WTC11 (cell line): ENCODE results near the gene FAM228B. TPM values are rescaled to one million over a fixed set of nuclear protein-coding genes. Genes with fewer than 3 reads are reported as not detected.

Experiments
- ATAC-seq: fragments of 200-7000 bp; cut with Tn5 transposase; 2 replicates; pipeline ENCODE4 v1.10.0; 2021; ENCODE audit warnings: mild to moderate bottlenecking, moderate library complexity
- CTCF ChIA-PET: fragments of 300-600 bp; sonication (Branson Sonifier 250); formaldehyde crosslinking; loops from one replicate; lab custom pipeline; 2021; ENCODE audit warnings: antibody characterized with exemption; lab: Charles Lee
- POLR2A ChIA-PET: fragments of 350-600 bp; sonication (Branson Sonifier 250); formaldehyde crosslinking; loops from one replicate; lab custom pipeline; 2021; ENCODE audit warnings: antibody characterized with exemption; lab: Charles Lee
- DNase-seq: peaks from one replicate; pipeline ENCODE4 v3.0.0; 2021; ENCODE audit warnings: low spot score
- H3K27ac Mint-ChIP-seq: 2 replicates; pipeline ENCODE4 v1.8.0; 2021; ENCODE audit warnings: mixed read lengths
- H3K27me3 Mint-ChIP-seq: 2 replicates; pipeline ENCODE4 v1.8.0; 2021; ENCODE audit warnings: low read depth, mild to moderate bottlenecking, moderate library complexity, mixed read lengths
- H3K36me3 Mint-ChIP-seq: 2 replicates; pipeline ENCODE4 v1.8.0; 2021; ENCODE audit warnings: mixed read lengths
- H3K4me1 Mint-ChIP-seq: 2 replicates; pipeline ENCODE4 v1.8.0; 2022; ENCODE audit warnings: mixed read lengths
- H3K4me3 Mint-ChIP-seq: 2 replicates; pipeline ENCODE4 v1.8.0; 2021; ENCODE audit warnings: mild to moderate bottlenecking, moderate library complexity, mixed read lengths
- H3K9me3 Mint-ChIP-seq: 2 replicates; pipeline ENCODE4 v1.8.0; 2021; ENCODE audit warnings: mixed read lengths
- CBFB ChIP-seq: sonication (generic); formaldehyde crosslinking; IDR thresholded peaks from 2 replicates; pipeline ENCODE4 v1.8.1; 2022; ENCODE audit warnings: mild to moderate bottlenecking, low read depth, missing genetic modification reagents
- ERG ChIP-seq: fragments of 250-450 bp; sonication (Bioruptor Pico); IDR thresholded peaks from 2 replicates; pipeline ENCODE4 v1.8.0; 2021; ENCODE audit warnings: mild to moderate bottlenecking
- ESRRA ChIP-seq: sonication (generic); formaldehyde crosslinking; IDR thresholded peaks from 2 replicates; pipeline ENCODE4 v1.8.1; 2022; ENCODE audit warnings: mild to moderate bottlenecking, missing genetic modification reagents, borderline replicate concordance
- ETV6 ChIP-seq: sonication (generic); formaldehyde crosslinking; IDR thresholded peaks from 2 replicates; pipeline ENCODE4 v1.8.1; 2022; ENCODE audit warnings: mild to moderate bottlenecking, missing genetic modification reagents
- FOXP4 ChIP-seq: sonication (generic); formaldehyde crosslinking; IDR thresholded peaks from 2 replicates; pipeline ENCODE4 v1.8.0; 2022; ENCODE audit warnings: mild to moderate bottlenecking, missing genetic modification reagents
- GABPB1 ChIP-seq: sonication (generic); formaldehyde crosslinking; IDR thresholded peaks from 2 replicates; pipeline ENCODE4 v1.8.1; 2023; ENCODE audit warnings: mild to moderate bottlenecking, missing genetic modification reagents
- HMGA2 ChIP-seq: fragments of 250-450 bp; sonication (Bioruptor Pico); IDR thresholded peaks from 2 replicates; pipeline ENCODE4 v1.4.0; 2021; ENCODE audit warnings: mild to moderate bottlenecking, moderate library complexity
- JAZF1 ChIP-seq: fragments of 250-450 bp; sonication (Bioruptor Pico); IDR thresholded peaks from 2 replicates; pipeline ENCODE4 v1.9.0; 2021; ENCODE audit warnings: moderate library complexity, mild to moderate bottlenecking, inconsistent platforms
- JUN ChIP-seq: sonication (generic); formaldehyde crosslinking; IDR thresholded peaks from 2 replicates; pipeline ENCODE4 v1.8.0; 2023; ENCODE audit warnings: mild to moderate bottlenecking, missing genetic modification reagents
- KAT7 ChIP-seq: sonication (generic); formaldehyde crosslinking; IDR thresholded peaks from 2 replicates; pipeline ENCODE4 v1.8.1; 2023; ENCODE audit warnings: missing genetic modification reagents, mild to moderate bottlenecking, borderline replicate concordance
- NFE2L1 ChIP-seq: sonication (generic); formaldehyde crosslinking; IDR thresholded peaks from 2 replicates; pipeline ENCODE4 v1.8.1; 2023; ENCODE audit warnings: missing genetic modification reagents
- NR1H2 ChIP-seq: sonication (generic); formaldehyde crosslinking; IDR thresholded peaks from 2 replicates; pipeline ENCODE4 v1.9.0; 2021; ENCODE audit warnings: mild to moderate bottlenecking, moderate library complexity, missing genetic modification reagents
- NR2C2 ChIP-seq: sonication (generic); formaldehyde crosslinking; IDR thresholded peaks from 2 replicates; pipeline ENCODE4 v1.8.0; 2022; ENCODE audit warnings: mild to moderate bottlenecking, missing genetic modification reagents
- RELA ChIP-seq: sonication (generic); formaldehyde crosslinking; IDR thresholded peaks from 2 replicates; pipeline ENCODE4 v1.8.1; 2022; ENCODE audit warnings: missing genetic modification reagents, mild to moderate bottlenecking, borderline replicate concordance
- RORB ChIP-seq: fragments of 250-450 bp; sonication (Bioruptor Pico); IDR thresholded peaks from 2 replicates; pipeline ENCODE4 v1.9.0; 2021; ENCODE audit warnings: mild to moderate bottlenecking
- ZNF396 ChIP-seq: fragments of 250-450 bp; sonication (Bioruptor Pico); IDR thresholded peaks from 2 replicates; pipeline ENCODE4 v1.8.0; 2021; ENCODE audit warnings: mild to moderate bottlenecking, moderate library complexity, borderline replicate concordance
- total RNA-seq: library from RNA; stranded (reverse); gene quantifications from 3 replicates; pipeline ENCODE4 v1.2.3, GENCODE V29; 2021
- TF ChIP-seq, protein P1 (sequence below): sonication (generic); formaldehyde crosslinking; IDR thresholded peaks from 2 replicates; pipeline ENCODE4 v1.8.0; 2023; ENCODE audit warnings: missing genetic modification reagents, mild to moderate bottlenecking, borderline replicate concordance
- TF ChIP-seq, protein P2 (sequence below): sonication (generic); formaldehyde crosslinking; IDR thresholded peaks from 2 replicates; pipeline ENCODE4 v1.8.1; 2022; ENCODE audit warnings: mild to moderate bottlenecking, moderate library complexity, missing genetic modification reagents
- TF ChIP-seq, protein P3 (sequence below): sonication (generic); formaldehyde crosslinking; IDR thresholded peaks from 2 replicates; pipeline ENCODE4 v1.8.0; 2022; ENCODE audit warnings: mild to moderate bottlenecking, missing genetic modification reagents
- TF ChIP-seq, protein P4 (sequence below): fragments of 200-600 bp; IDR thresholded peaks from 2 replicates; pipeline ENCODE4 v1.8.0; 2022; ENCODE audit warnings: antibody characterized with exemption
- TF ChIP-seq, protein P5 (sequence below): sonication (generic); formaldehyde crosslinking; IDR thresholded peaks from 2 replicates; pipeline ENCODE4 v1.8.1; 2023; ENCODE audit warnings: mild to moderate bottlenecking, missing genetic modification reagents, borderline replicate concordance

FAM228B gene
- total RNA-seq, 1 experiment from 2014 or later = 2.7 TPM

- TF ChIP-seq, protein P1, sequence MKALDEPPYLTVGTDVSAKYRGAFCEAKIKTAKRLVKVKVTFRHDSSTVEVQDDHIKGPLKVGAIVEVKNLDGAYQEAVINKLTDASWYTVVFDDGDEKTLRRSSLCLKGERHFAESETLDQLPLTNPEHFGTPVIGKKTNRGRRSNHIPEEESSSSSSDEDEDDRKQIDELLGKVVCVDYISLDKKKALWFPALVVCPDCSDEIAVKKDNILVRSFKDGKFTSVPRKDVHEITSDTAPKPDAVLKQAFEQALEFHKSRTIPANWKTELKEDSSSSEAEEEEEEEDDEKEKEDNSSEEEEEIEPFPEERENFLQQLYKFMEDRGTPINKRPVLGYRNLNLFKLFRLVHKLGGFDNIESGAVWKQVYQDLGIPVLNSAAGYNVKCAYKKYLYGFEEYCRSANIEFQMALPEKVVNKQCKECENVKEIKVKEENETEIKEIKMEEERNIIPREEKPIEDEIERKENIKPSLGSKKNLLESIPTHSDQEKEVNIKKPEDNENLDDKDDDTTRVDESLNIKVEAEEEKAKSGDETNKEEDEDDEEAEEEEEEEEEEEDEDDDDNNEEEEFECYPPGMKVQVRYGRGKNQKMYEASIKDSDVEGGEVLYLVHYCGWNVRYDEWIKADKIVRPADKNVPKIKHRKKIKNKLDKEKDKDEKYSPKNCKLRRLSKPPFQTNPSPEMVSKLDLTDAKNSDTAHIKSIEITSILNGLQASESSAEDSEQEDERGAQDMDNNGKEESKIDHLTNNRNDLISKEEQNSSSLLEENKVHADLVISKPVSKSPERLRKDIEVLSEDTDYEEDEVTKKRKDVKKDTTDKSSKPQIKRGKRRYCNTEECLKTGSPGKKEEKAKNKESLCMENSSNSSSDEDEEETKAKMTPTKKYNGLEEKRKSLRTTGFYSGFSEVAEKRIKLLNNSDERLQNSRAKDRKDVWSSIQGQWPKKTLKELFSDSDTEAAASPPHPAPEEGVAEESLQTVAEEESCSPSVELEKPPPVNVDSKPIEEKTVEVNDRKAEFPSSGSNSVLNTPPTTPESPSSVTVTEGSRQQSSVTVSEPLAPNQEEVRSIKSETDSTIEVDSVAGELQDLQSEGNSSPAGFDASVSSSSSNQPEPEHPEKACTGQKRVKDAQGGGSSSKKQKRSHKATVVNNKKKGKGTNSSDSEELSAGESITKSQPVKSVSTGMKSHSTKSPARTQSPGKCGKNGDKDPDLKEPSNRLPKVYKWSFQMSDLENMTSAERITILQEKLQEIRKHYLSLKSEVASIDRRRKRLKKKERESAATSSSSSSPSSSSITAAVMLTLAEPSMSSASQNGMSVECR (CRISPR knock-in tag) = no peak
- TF ChIP-seq ESRRA (CRISPR knock-in tag) = no peak
- TF ChIP-seq NR1H2 (CRISPR knock-in tag) = no peak
- no peak for TF ChIP-seq JUN
- no peak for TF ChIP-seq GABPB1 (CRISPR knock-in tag)
- TF ChIP-seq FOXP4 (CRISPR knock-in tag) = no peak
- TF ChIP-seq ZNF396 (CRISPR knock-in tag) = no peak
- no peak for TF ChIP-seq ETV6 (CRISPR knock-in tag)
- TF ChIP-seq NFE2L1 (CRISPR knock-in tag) = no peak
- no peak for TF ChIP-seq RORB
- TF ChIP-seq, all 79 proteins: peak for 0
Observed at GRCh38 chr2:24085200-24085489, 38.1 kb upstream of the FAM228B start (continued).

- Mint-ChIP-seq H3K4me3 (no peak overlapping the region; the same call in 1 of the 2 replicates), H3K27ac (no peak overlapping the region), H3K9me3 (no peaks in the 10 kb centered on the region), H3K36me3 (peaks cover 15% of the 10 kb centered on the region)
- POLR2A ChIA-PET = interaction anchor here (0.7 kb wide), 1 partner anchor 495 kb away, joined by 4 read pairs; no protein-coding TSS in a partner anchor
- ATAC-seq = no peak
- TF ChIP-seq KAT7 = no peak
- TF ChIP-seq, protein P2, sequence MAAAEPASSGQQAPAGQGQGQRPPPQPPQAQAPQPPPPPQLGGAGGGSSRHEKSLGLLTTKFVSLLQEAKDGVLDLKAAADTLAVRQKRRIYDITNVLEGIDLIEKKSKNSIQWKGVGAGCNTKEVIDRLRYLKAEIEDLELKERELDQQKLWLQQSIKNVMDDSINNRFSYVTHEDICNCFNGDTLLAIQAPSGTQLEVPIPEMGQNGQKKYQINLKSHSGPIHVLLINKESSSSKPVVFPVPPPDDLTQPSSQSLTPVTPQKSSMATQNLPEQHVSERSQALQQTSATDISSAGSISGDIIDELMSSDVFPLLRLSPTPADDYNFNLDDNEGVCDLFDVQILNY (CRISPR knock-in tag) = no peak
- TF ChIP-seq, protein P3, sequence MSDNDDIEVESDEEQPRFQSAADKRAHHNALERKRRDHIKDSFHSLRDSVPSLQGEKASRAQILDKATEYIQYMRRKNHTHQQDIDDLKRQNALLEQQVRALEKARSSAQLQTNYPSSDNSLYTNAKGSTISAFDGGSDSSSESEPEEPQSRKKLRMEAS = no peak
- TF ChIP-seq ERG = no peak
- TF ChIP-seq NR2C2 (CRISPR knock-in tag) = no peak
- TF ChIP-seq, all 79 proteins: peak for 0
- Mint-ChIP-seq H3K4me1 (peaks cover 20% of the 10 kb centered on the region), H3K27me3 (no peaks in the 10 kb centered on the region)
- DNase-seq = no peak
- CTCF ChIA-PET = no interaction called here
Observed at GRCh38 chr2:24086241-24086640, 37.0 kb upstream of the FAM228B start.

DNA sequence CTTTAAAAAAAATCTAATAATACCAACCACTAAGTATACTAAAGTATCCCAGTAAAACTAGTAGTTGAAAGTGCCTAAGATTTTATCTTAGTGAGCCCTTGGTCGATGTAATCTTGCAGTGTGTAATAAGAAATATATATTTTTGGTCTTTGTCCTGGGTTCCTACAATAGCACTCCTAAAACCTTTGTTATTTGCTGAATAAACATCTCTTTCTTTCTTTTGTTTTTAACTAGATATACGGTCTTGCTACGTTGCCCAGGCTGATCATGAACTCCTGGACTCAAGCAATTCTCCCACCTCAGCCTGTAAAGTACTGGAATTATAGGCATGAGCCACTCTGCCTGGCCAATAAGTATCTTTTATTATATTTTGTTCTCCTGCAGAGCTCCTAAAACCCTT lies 36.2 kb upstream of the FAM228B start:
- peaks cover 20% of the 10 kb centered on the region for H3K4me1 Mint-ChIP-seq
- H3K27me3 Mint-ChIP-seq = no peaks in the 10 kb centered on the region
- no peak overlapping the region for H3K27ac Mint-ChIP-seq
- DNase-seq (no peak), ATAC-seq (no peak)
- no peak overlapping the region for H3K4me3 Mint-ChIP-seq
- H3K9me3 Mint-ChIP-seq = no peaks in the 10 kb centered on the region
- H3K36me3 Mint-ChIP-seq = peaks cover 9% of the 10 kb centered on the region
- ChIA-PET POLR2A (no interaction called here), CTCF (no interaction called here)
- TF ChIP-seq NR1H2 (CRISPR knock-in tag) (no peak), JAZF1 (CRISPR knock-in tag) (no peak), CBFB (no peak), ZNF396 (CRISPR knock-in tag) (no peak), HMGA2 (CRISPR knock-in tag) (no peak), RELA (CRISPR knock-in tag) (no peak)
- TF ChIP-seq, protein P4, sequence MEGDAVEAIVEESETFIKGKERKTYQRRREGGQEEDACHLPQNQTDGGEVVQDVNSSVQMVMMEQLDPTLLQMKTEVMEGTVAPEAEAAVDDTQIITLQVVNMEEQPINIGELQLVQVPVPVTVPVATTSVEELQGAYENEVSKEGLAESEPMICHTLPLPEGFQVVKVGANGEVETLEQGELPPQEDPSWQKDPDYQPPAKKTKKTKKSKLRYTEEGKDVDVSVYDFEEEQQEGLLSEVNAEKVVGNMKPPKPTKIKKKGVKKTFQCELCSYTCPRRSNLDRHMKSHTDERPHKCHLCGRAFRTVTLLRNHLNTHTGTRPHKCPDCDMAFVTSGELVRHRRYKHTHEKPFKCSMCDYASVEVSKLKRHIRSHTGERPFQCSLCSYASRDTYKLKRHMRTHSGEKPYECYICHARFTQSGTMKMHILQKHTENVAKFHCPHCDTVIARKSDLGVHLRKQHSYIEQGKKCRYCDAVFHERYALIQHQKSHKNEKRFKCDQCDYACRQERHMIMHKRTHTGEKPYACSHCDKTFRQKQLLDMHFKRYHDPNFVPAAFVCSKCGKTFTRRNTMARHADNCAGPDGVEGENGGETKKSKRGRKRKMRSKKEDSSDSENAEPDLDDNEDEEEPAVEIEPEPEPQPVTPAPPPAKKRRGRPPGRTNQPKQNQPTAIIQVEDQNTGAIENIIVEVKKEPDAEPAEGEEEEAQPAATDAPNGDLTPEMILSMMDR = no peak
- TF ChIP-seq, protein P5, sequence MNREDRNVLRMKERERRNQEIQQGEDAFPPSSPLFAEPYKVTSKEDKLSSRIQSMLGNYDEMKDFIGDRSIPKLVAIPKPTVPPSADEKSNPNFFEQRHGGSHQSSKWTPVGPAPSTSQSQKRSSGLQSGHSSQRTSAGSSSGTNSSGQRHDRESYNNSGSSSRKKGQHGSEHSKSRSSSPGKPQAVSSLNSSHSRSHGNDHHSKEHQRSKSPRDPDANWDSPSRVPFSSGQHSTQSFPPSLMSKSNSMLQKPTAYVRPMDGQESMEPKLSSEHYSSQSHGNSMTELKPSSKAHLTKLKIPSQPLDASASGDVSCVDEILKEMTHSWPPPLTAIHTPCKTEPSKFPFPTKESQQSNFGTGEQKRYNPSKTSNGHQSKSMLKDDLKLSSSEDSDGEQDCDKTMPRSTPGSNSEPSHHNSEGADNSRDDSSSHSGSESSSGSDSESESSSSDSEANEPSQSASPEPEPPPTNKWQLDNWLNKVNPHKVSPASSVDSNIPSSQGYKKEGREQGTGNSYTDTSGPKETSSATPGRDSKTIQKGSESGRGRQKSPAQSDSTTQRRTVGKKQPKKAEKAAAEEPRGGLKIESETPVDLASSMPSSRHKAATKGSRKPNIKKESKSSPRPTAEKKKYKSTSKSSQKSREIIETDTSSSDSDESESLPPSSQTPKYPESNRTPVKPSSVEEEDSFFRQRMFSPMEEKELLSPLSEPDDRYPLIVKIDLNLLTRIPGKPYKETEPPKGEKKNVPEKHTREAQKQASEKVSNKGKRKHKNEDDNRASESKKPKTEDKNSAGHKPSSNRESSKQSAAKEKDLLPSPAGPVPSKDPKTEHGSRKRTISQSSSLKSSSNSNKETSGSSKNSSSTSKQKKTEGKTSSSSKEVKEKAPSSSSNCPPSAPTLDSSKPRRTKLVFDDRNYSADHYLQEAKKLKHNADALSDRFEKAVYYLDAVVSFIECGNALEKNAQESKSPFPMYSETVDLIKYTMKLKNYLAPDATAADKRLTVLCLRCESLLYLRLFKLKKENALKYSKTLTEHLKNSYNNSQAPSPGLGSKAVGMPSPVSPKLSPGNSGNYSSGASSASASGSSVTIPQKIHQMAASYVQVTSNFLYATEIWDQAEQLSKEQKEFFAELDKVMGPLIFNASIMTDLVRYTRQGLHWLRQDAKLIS (CRISPR knock-in tag) = no peak
